ACC112 (cell line): ENCODE measurements around the gene PI3.
"Not testable (repeated sequence)": the region's sequence is repeated elsewhere in the genome, so short reads cannot be mapped to it uniquely, and the experiment has no call there.

Experiments
- H2AFZ ChIP-seq: fragments of 200-600 bp; sonication (generic); one replicate; pipeline ENCODE4 v1.6.0; 2017; ENCODE audit warnings: antibody characterized with exemption, low read length; ENCODE audit not compliant: unreplicated experiment
- H3K27ac ChIP-seq: fragments of 200-600 bp; sonication (generic); 2 replicates; pipeline ENCODE4 v1.5.1; 2014; ENCODE audit warnings: low read depth, mild to moderate bottlenecking, antibody characterized with exemption, low read length, moderate library complexity
- H3K27me3 ChIP-seq: fragments of 200-600 bp; sonication (generic); 2 replicates; pipeline ENCODE4 v1.6.1; 2014; ENCODE audit warnings: mild to moderate bottlenecking, antibody characterized with exemption, low read length, moderate library complexity, mixed read lengths; ENCODE audit not compliant: insufficient read depth
- H3K36me3 ChIP-seq: fragments of 200-600 bp; sonication (generic); 2 replicates; pipeline ENCODE4 v1.6.1; 2016; ENCODE audit warnings: mild to moderate bottlenecking, antibody characterized with exemption, low read length, moderate library complexity, mixed read lengths; ENCODE audit not compliant: insufficient read depth
- H3K4me1 ChIP-seq: fragments of 200-600 bp; sonication (generic); one replicate; pipeline ENCODE4 v1.6.1; 2016; ENCODE audit warnings: low read length, mixed read lengths; ENCODE audit not compliant: insufficient read depth, unreplicated experiment, control insufficient read depth
- H3K4me3 ChIP-seq: fragments of 200-600 bp; sonication (generic); 2 replicates; pipeline ENCODE4 v1.5.1; 2014; ENCODE audit warnings: mild to moderate bottlenecking, low read depth, low read length
- H3K79me2 ChIP-seq: fragments of 200-600 bp; sonication (generic); one replicate; pipeline ENCODE4 v1.6.0; 2016; ENCODE audit warnings: low read length; ENCODE audit not compliant: control insufficient read depth, unreplicated experiment, insufficient read depth

Gene PI3

GRCh38 chr20:45174434-45175364, at the start of gene PI3:
Gene PI3 (plus strand): TSS chr20:45174902. CDS start chr20:45174923, 21 bp downstream.
- Histone ChIP-seq H3K27ac (no peak within 1 kb of the TSS), H3K4me1 (no peaks in the 10 kb centered on the region), H3K36me3 (no peaks in the 10 kb centered on the region), H3K79me2 (no peaks in the 10 kb centered on the region), H3K27me3 (peaks cover 42% of the 10 kb centered on the region), H2AFZ (no peak within 1 kb of the TSS), H3K4me3 (no peak within 1 kb of the TSS)

GRCh38 chr20:45128099-45128498, 46.6 kb upstream of the PI3 start:
- no peaks in the 10 kb centered on the region for H3K36me3 ChIP-seq
- H2AFZ ChIP-seq: no peak overlapping the region

GRCh38 chr20:45136911-45137310, 37.8 kb upstream of the PI3 start:
- no peak overlapping the region for H3K4me3 ChIP-seq
- H2AFZ ChIP-seq: no peak overlapping the region
- H3K27me3 ChIP-seq: peaks cover 35% of the 10 kb centered on the region
- no peaks in the 10 kb centered on the region for H3K79me2 ChIP-seq
- H3K4me1 ChIP-seq: no peaks in the 10 kb centered on the region
- no peak overlapping the region for H3K27ac ChIP-seq
- no peaks in the 10 kb centered on the region for H3K36me3 ChIP-seq

More at GRCh38 chr20:45128099-45128498, 46.6 kb upstream of the PI3 start:
- Histone ChIP-seq H3K27me3 (peaks cover 76% of the 10 kb centered on the region), H3K4me1 (no peaks in the 10 kb centered on the region), H3K27ac (no peak overlapping the region), H3K4me3 (no peak overlapping the region), H3K79me2 (no peaks in the 10 kb centered on the region)

GRCh38 chr20:45138561-45139300, 36.0 kb upstream of the PI3 start:
- H3K4me3 ChIP-seq: no peak overlapping the region
- no peak overlapping the region for H2AFZ ChIP-seq
- no peaks in the 10 kb centered on the region for H3K4me1 ChIP-seq
- peaks cover 23% of the 10 kb centered on the region; the same call in 1 of the 2 replicates for H3K27me3 ChIP-seq
- no peak overlapping the region for H3K27ac ChIP-seq
- H3K79me2 ChIP-seq: no peaks in the 10 kb centered on the region
- no peaks in the 10 kb centered on the region for H3K36me3 ChIP-seq

- not testable (repeated sequence) for H3K4me3 ChIP-seq, H3K27ac ChIP-seq, H3K79me2 ChIP-seq, H3K4me1 ChIP-seq, H3K36me3 ChIP-seq, H2AFZ ChIP-seq
- H3K27me3 ChIP-seq: peaks cover 28% of the 10 kb centered on the region
Observed at GRCh38 chr20:45139733-45140375, 34.8 kb upstream of the PI3 start.

GRCh38 chr20:45140836-45141235, 33.9 kb upstream of the PI3 start:
- H3K27ac ChIP-seq: no peak overlapping the region
- peaks cover 35% of the 10 kb centered on the region for H3K27me3 ChIP-seq
- no peaks in the 10 kb centered on the region for H3K4me1 ChIP-seq
- no peak overlapping the region for H2AFZ ChIP-seq
- no peaks in the 10 kb centered on the region for H3K36me3 ChIP-seq
- no peak overlapping the region for H3K4me3 ChIP-seq
- no peaks in the 10 kb centered on the region for H3K79me2 ChIP-seq

- no peaks in the 10 kb centered on the region for H3K36me3 ChIP-seq
- H3K27ac ChIP-seq: no peak overlapping the region
- no peaks in the 10 kb centered on the region for H3K4me1 ChIP-seq
- no peak overlapping the region for H3K4me3 ChIP-seq
- no peak overlapping the region for H2AFZ ChIP-seq
- peaks cover 97% of the 10 kb centered on the region for H3K27me3 ChIP-seq
- H3K79me2 ChIP-seq: no peaks in the 10 kb centered on the region
Observed at GRCh38 chr20:45149062-45149461, 25.6 kb upstream of the PI3 start.

GRCh38 chr20:45152405-45152804, 22.3 kb upstream of the PI3 start:
- H3K36me3 ChIP-seq: no peaks in the 10 kb centered on the region
- H3K27ac ChIP-seq: no peak overlapping the region
- no peak overlapping the region for H3K4me3 ChIP-seq
- H3K4me1 ChIP-seq: peaks cover 1% of the 10 kb centered on the region
- peaks cover 67% of the 10 kb centered on the region for H3K27me3 ChIP-seq
- H3K79me2 ChIP-seq: no peaks in the 10 kb centered on the region
- H2AFZ ChIP-seq: no peak overlapping the region

GRCh38 chr20:45153147-45153546, 21.6 kb upstream of the PI3 start:
- H3K36me3 ChIP-seq: no peaks in the 10 kb centered on the region
- H3K4me3 ChIP-seq: no peak overlapping the region

GRCh38 chr20:45153752-45154151, 20.9 kb upstream of the PI3 start:
- Histone ChIP-seq H3K27ac (no peak overlapping the region), H3K36me3 (no peaks in the 10 kb centered on the region), H3K79me2 (no peaks in the 10 kb centered on the region), H3K27me3 (peaks cover 57% of the 10 kb centered on the region), H2AFZ (no peak overlapping the region), H3K4me1 (peaks cover 7% of the 10 kb centered on the region), H3K4me3 (no peak overlapping the region)

More at GRCh38 chr20:45153147-45153546, 21.6 kb upstream of the PI3 start:
- no peaks in the 10 kb centered on the region for H3K79me2 ChIP-seq
- no peak overlapping the region for H3K27ac ChIP-seq
- peaks cover 7% of the 10 kb centered on the region for H3K4me1 ChIP-seq
- H2AFZ ChIP-seq: no peak overlapping the region
- H3K27me3 ChIP-seq: peaks cover 61% of the 10 kb centered on the region
